IPS DF 19.7 (cell line): ENCODE results near the gene ADI1.

ENCODE experiments used
- DNase-seq: peaks from one replicate; pipeline ENCODE4 v3.0.0-alpha.2; 2013; ENCODE audit warnings: low read depth, low spot score

Gene ADI1

GRCh38 chr2:3480352-3481010, 38.9 kb downstream of the ADI1 start:
- no peak for DNase-seq

- no peak for DNase-seq
These were observed 39.7 kb downstream of the ADI1 start for GRCh38 chr2:3479430-3480320.

GRCh38 chr2:3478846-3479385, 40.4 kb downstream of the ADI1 start:
- no peak for DNase-seq

- no peak for DNase-seq
These were observed 42.4 kb downstream of the ADI1 start for GRCh38 chr2:3476985-3477327.

- DNase-seq, result no peak
These were observed 42.9 kb downstream of the ADI1 start for GRCh38 chr2:3476321-3476984.

- DNase-seq, result no peak
These were observed 43.6 kb downstream of the ADI1 start for GRCh38 chr2:3475771-3476170.

GRCh38 chr2:3472966-3473365, 46.4 kb downstream of the ADI1 start:
- no peak for DNase-seq

- no peak for DNase-seq
These were observed 47.0 kb downstream of the ADI1 start for GRCh38 chr2:3472296-3472695.

GRCh38 chr2:3470856-3471737, 48.2 kb downstream of the ADI1 start:
- no peak for DNase-seq

GRCh38 chr2:3470166-3470651, 49.1 kb downstream of the ADI1 start:
- DNase-seq, result no peak

- no peak for DNase-seq
These were observed 49.8 kb downstream of the ADI1 start for GRCh38 chr2:3469486-3469885.

GRCh38 chr2:3468296-3468988, 50.9 kb downstream of the ADI1 start:
- DNase-seq, result no peak

GRCh38 chr2:3467654-3468053, 51.7 kb downstream of the ADI1 start:
- DNase-seq, result no peak

- no peak for DNase-seq
These were observed 52.4 kb downstream of the ADI1 start for GRCh38 chr2:3466966-3467365.

GRCh38 chr2:3466482-3466863, 52.9 kb downstream of the ADI1 start:
- no peak for DNase-seq

GRCh38 chr2:3465844-3466481, 53.4 kb downstream of the ADI1 start:
- DNase-seq, result no peak

GRCh38 chr2:3465328-3465727, 54.0 kb downstream of the ADI1 start:
- no peak for DNase-seq

GRCh38 chr2:3464401-3465005, 54.8 kb downstream of the ADI1 start:
- DNase-seq, result no peak

GRCh38 chr2:3463944-3464343, 55.4 kb downstream of the ADI1 start:
- DNase-seq, result no peak
